GM11168 (cell line): ENCODE measurements around the gene B4GALT2.

Source experiments
- in situ Hi-C: fragments of 300-500 bp; cut with MboI; formaldehyde crosslinking; loops from one replicate; pipeline ENCODE4 v1.12.0; 2022; ENCODE audit warnings: low sequenced_read_pairs; ENCODE audit not compliant: unreplicated experiment

The B4GALT2 gene, protein sequence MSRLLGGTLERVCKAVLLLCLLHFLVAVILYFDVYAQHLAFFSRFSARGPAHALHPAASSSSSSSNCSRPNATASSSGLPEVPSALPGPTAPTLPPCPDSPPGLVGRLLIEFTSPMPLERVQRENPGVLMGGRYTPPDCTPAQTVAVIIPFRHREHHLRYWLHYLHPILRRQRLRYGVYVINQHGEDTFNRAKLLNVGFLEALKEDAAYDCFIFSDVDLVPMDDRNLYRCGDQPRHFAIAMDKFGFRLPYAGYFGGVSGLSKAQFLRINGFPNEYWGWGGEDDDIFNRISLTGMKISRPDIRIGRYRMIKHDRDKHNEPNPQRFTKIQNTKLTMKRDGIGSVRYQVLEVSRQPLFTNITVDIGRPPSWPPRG

GRCh38 chr1:43978551-43979260 is at the start of gene B4GALT2:
TSS of gene B4GALT2 (plus strand) at chr1:43979210. CDS start at chr1:43981161, 1,951 bp downstream.
- in situ Hi-C loops = no loop called here

DNA sequence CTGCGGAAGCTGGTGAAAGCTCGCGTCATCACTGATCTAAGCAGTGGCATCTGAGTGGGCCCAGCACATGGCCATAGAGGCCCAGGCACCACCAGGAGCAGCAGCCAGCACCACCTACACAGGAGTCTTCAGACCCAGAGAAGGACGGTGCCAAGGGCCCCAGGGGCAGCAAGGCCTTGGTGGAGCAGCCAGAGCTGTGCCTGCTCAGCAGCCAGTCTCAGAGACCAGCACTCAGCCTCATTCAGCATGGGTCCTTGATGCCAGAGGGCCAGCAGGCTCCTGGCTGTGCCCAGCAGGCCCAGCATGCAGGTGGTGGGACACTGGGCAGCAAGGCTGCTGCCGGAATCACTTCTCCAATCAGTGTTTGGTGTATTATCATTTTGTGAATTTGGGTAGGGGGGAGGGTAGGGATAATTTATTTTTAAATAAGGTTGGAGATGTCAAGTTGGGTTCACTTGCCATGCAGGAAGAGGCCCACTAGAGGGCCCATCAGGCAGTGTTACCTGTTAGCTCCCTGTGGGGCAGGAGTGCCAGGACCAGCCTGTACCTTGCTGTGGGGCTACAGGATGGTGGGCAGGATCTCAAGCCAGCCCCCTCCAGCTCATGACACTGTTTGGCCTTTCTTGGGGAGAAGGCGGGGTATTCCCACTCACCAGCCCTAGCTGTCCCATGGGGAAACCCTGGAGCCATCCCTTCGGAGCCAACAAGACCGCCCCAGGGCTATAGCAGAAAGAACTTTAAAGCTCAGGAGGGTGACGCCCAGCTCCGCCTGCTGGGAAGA is 48.7 kb upstream of the B4GALT2 start:
- in situ Hi-C loops = loop anchor here (5.0 to 10.0 kb wide), 2 partner anchors 173 to 386 kb away; no protein-coding TSS in a partner anchor

DNA sequence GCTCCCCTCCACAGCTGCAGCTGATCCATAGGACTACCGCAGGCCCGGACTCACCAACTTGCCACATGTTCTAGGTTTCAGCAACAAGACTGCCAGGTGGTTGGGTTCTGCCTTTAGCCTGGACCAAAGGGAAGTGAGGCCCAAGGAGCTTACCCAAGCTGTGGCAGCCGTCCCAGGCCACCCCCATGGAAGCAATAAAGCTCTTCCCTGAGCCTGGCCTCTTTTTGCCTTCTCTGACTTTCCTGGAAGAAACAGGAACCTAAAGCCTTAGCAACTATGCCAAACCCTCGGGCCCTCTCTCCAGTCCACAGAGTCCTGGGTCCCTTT is 48.1 kb upstream of the B4GALT2 start:
- in situ Hi-C loops = loop anchor here (5.0 to 10.0 kb wide), 2 partner anchors 174 to 386 kb away; no protein-coding TSS in a partner anchor

DNA sequence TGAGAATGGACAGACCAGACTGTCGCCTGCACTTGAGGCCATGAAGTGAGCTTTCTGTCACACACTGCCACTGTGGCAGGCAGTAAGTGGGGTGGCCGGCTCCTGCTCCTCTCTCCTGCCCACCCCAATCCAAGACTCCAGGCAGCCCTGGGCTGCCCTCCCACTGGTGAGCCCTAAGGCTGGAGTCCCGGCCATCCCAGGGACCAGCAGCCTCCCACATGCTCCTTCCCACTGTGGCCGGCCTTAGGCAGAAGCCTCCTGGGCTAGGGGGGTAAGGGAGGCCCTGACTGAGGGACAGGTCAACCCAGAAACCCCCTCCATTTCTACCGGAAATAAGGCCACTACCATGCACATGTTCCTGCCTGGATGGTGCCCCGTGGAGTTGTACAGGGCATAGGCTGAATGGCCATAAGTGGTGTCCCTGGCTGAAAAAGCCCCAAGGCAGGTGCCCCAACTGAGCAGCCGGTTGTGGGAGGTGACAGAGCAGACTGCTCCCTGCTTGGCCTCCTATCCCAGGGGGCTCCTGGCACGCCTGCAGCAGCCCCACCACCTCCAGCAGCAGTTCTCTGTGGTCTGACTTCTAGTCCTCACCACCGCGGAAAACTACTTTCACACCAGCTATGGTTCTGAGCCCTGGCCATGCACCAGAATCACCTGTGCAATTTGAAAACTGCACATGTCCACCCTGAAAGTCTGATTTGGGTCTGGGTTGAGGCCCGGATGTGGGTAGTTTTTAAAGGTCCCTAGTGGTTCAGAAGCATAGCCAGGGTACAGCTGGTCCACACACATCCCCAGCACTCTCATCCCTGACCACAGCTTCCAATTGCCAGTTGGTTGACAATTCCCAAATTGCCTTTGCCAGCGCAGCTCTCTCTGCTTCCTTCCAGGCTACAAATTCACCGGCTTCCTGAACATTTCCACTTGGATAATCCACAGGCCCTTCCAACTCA is 47.0 kb upstream of the B4GALT2 start:
- in situ Hi-C loops = loop anchor here (5.0 to 10.0 kb wide), 2 partner anchors 175 to 387 kb away; no protein-coding TSS in a partner anchor

GRCh38 chr1:43932786-43933385 is 46.1 kb upstream of the B4GALT2 start:
- in situ Hi-C loops = loop anchor here (5.0 to 10.0 kb wide), 2 partner anchors 176 to 388 kb away; no protein-coding TSS in a partner anchor

GRCh38 chr1:43933386-43934100 is 45.5 kb upstream of the B4GALT2 start, which contains the start of gene ARTN:
TSS of gene ARTN (plus strand) at chr1:43933801. CDS start at chr1:43935657, 1,856 bp downstream.
- in situ Hi-C loops = loop anchor here (5.0 to 10.0 kb wide), 2 partner anchors 176 to 389 kb away; no protein-coding TSS in a partner anchor

GRCh38 chr1:43934101-43934985 is 44.7 kb upstream of the B4GALT2 start:
- in situ Hi-C loops = loop anchor here (5.0 to 10.0 kb wide), 2 partner anchors 177 to 390 kb away; no protein-coding TSS in a partner anchor

- in situ Hi-C loops = loop anchor here (5.0 to 10.0 kb wide), 2 partner anchors 178 to 390 kb away; no protein-coding TSS in a partner anchor
Observed at GRCh38 chr1:43934986-43935324, 44.1 kb upstream of the B4GALT2 start.

GRCh38 chr1:43935711-43936427 is 43.1 kb upstream of the B4GALT2 start:
- in situ Hi-C loops = loop anchor here (10.0 kb wide), 1 partner anchor 391 kb away; no protein-coding TSS in a partner anchor

GRCh38 chr1:43936431-43937151 is 42.4 kb upstream of the B4GALT2 start:
- in situ Hi-C loops = loop anchor here (10.0 kb wide), 1 partner anchor 392 kb away; no protein-coding TSS in a partner anchor

- in situ Hi-C loops = loop anchor here (10.0 kb wide), 1 partner anchor 393 kb away; no protein-coding TSS in a partner anchor
Observed at GRCh38 chr1:43937179-43937865, 41.7 kb upstream of the B4GALT2 start.

- in situ Hi-C loops = loop anchor here (10.0 kb wide), 1 partner anchor 394 kb away; no protein-coding TSS in a partner anchor
Observed at GRCh38 chr1:43938383-43938782, 40.6 kb upstream of the B4GALT2 start.

DNA sequence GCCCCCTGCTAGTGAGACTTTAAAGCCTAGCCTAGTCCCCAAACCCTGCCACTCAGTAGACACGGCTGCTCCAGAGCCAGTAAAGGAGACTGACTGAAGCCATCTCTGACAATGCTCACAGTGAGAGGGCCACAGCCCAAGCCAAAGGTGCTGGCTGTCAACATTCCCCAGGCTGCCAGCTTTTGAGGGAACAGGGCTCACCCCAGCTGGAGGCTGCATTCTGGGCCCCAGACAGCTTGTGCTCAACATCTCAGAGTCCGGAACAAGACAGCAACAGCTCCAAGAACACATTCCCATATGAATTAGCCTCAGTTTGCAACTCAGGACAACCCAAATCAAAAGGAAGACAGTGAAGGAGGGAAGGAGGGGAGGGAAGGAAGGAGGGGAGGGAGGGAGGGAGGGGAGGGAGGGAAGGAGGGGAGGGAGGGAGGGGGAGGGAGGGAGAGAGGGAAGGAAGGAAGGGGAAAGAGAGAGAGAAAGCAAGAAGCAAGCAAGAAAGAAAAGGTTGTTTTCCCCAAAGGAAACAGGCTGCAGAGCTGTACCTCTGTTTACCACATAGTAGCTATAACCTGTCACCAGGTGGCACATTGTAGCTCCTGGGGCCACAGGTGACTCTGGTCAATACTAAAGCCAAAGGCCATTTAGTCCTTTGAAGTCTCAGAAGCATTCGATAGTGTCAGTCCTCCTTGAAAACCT is 40.0 kb upstream of the B4GALT2 start:
- in situ Hi-C loops = loop anchor here (10.0 kb wide), 1 partner anchor 394 kb away; no protein-coding TSS in a partner anchor

GRCh38 chr1:43942411-43942810 is 36.6 kb upstream of the B4GALT2 start:
- in situ Hi-C loops = no loop called here
